Germinal center (tissue), 1 donor: ENCODE measurements around the gene TMEM150B.

Source experiments
- DNase-seq: peaks from one replicate; pipeline ENCODE4 v3.0.0; 2012; ENCODE audit warnings: mixed read lengths, low spot score

Gene TMEM150B

GRCh38 chr19:55325172-55325571, at the start of gene TMEM150B:
TSS of gene TMEM150B (minus strand) at chr19:55325341. CDS start at chr19:55321036, 4,305 bp downstream.
- no peak for DNase-seq

GRCh38 chr19:55373993-55374757, 49.0 kb upstream of the TMEM150B start:
- no peak for DNase-seq

GRCh38 chr19:55373306-55373992, 48.3 kb upstream of the TMEM150B start:
- DNase-seq = no peak

- no peak for DNase-seq
Observed at GRCh38 chr19:55372316-55373081, 47.4 kb upstream of the TMEM150B start.

- DNase-seq = no peak
Observed at GRCh38 chr19:55370305-55370988, 45.3 kb upstream of the TMEM150B start, which contains the start of gene IL11. TSS of gene IL11 (minus strand) at chr19:55370463. CDS start at chr19:55370310, 153 bp downstream.

GRCh38 chr19:55369653-55370304, 44.6 kb upstream of the TMEM150B start:
- DNase-seq = peak; percentile 45

GRCh38 chr19:55368701-55369563, 43.8 kb upstream of the TMEM150B start:
- DNase-seq = no peak

GRCh38 chr19:55368106-55368505, 43.0 kb upstream of the TMEM150B start:
- DNase-seq = no peak

- no peak for DNase-seq
Observed at GRCh38 chr19:55366790-55367189, 41.6 kb upstream of the TMEM150B start.

GRCh38 chr19:55365964-55366363, 40.8 kb upstream of the TMEM150B start:
- no peak for DNase-seq

- no peak for DNase-seq
Observed at GRCh38 chr19:55365245-55365644, 40.1 kb upstream of the TMEM150B start.

GRCh38 chr19:55362990-55363716, 38.0 kb upstream of the TMEM150B start, which contains the start of gene GARIN5B:
TSS of gene GARIN5B (minus strand) at chr19:55363260. CDS start at chr19:55363066, 194 bp downstream.
- no peak for DNase-seq

- DNase-seq = no peak
Observed at GRCh38 chr19:55362174-55362989, 37.2 kb upstream of the TMEM150B start.

- no peak for DNase-seq
Observed at GRCh38 chr19:55360902-55361301, 35.8 kb upstream of the TMEM150B start.

GRCh38 chr19:55358943-55359908, 34.1 kb upstream of the TMEM150B start:
- DNase-seq = no peak

- DNase-seq = no peak
Observed at GRCh38 chr19:55358493-55358892, 33.4 kb upstream of the TMEM150B start.

- DNase-seq = no peak
Observed at GRCh38 chr19:55355213-55355821, 30.2 kb upstream of the TMEM150B start.
